Prostate gland (tissue), 2 donors: ENCODE data around the gene ADARB2. TPM values are rescaled to one million over a fixed set of nuclear protein-coding genes. Genes with fewer than 3 reads are reported as not detected.

ENCODE experiments used
- DNase-seq: peaks from one replicate; pipeline ENCODE4 v3.0.0-alpha.2; 2019; ENCODE audit warnings: low spot score
- H3K27ac ChIP-seq, 2 donors: fragments of 200-600 bp; sonication (generic); 2 replicates each; pipeline ENCODE4 v1.5.1; 2017 to 2019
- H3K27me3 ChIP-seq: fragments of 200-600 bp; sonication (generic); replicated peaks from 2 replicates; pipeline ENCODE4 v1.5.1; 2019; ENCODE audit not compliant: insufficient read depth
- H3K36me3 ChIP-seq, 2 donors: fragments of 200-600 bp; sonication (generic); 1 replicate in 1 of 2; 2 replicates in 1 of 2; pipeline versions ENCODE4 v1.5.1 to v1.8.1; 2017 to 2019
- H3K4me1 ChIP-seq: fragments of 200-600 bp; sonication (generic); replicated peaks from 2 replicates; pipeline ENCODE4 v1.5.1; 2019
- H3K4me3 ChIP-seq, 2 donors: fragments of 200-600 bp; sonication (generic); 2 replicates each; pipeline ENCODE4 v1.5.1; 2017 to 2019
- H3K9me3 ChIP-seq: fragments of 200-600 bp; sonication (generic); 2 replicates; pipeline ENCODE4 v1.5.1; 2017
- POLR2A ChIP-seq: fragments of 450-650 bp; IDR thresholded peaks from one replicate; pipeline ENCODE4 v1.6.1; 2016; ENCODE audit warnings: antibody characterized with exemption, mild to moderate bottlenecking
- POLR2AphosphoS5 ChIP-seq: sonication (generic); formaldehyde crosslinking; IDR thresholded peaks from one replicate; pipeline ENCODE4 v1.6.1; 2017; ENCODE audit warnings: antibody characterized with exemption
- WGBS: methylation state at CpG from one replicate; pipeline ENCODE4 v1.1.5; 2018; 5-methylcytosine and 5-hydroxymethylcytosine counted together
- intact Hi-C: fragments of 100-400 bp; cut with DNase I; formaldehyde crosslinking; loops from one replicate; pipeline ENCODE4 v1.14.2; 2022
- total RNA-seq, 2 donors: library from RNA; depleted of rRNA; stranded (reverse); fragments of >200 nt; gene quantifications; one replicate each; pipeline ENCODE4 v1.1.0, GENCODE V29; 2016
- TF ChIP-seq, protein P1 (sequence below), 4 experiments: fragments of 200-600 bp in 2 of 4; fragments of 450-650 bp in 2 of 4; sonication (generic) in 2 of 4; IDR thresholded peaks; 1 replicate in 3 of 4; 2 replicates in 1 of 4; pipeline ENCODE4 v1.5.1; 2016 to 2019; ENCODE audit warnings: antibody characterized with exemption in 4 of 4, mild to moderate bottlenecking in 2 of 4, moderate library complexity in 2 of 4

Gene ADARB2
- total RNA-seq, 2 donors from 2014 or later, result 0.36 to 10.5 TPM

DNA sequence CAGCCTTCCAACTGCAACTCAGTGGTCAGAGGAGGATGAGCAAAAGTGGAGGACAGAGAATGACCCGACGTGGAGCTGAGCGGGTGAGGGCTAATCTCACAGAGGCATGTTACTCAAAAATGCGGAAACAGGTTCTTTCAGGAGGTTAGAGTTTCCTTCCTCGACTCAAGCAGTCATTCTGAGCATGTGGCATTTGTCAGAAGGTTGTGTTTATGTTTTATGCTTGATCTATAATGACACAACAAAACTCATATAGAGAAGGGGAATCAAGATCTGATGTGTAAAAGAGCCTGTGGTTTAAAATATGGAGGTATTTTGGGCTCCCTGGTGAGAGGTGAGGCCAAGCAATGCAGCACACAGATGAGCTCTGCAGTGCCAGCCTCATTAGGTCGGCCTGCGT is 311.4 kb downstream of the ADARB2 start:
- WGBS, result 67% methylated on average over 7 of the region's 7 CpGs
- Histone ChIP-seq H3K27me3 (no peaks in the 10 kb centered on the region), H3K4me1 (no peaks in the 10 kb centered on the region), H3K4me3 (no peak overlapping the region), H3K27ac (no peak overlapping the region), H3K9me3 (no peaks in the 10 kb centered on the region), H3K36me3 (no peaks in the 10 kb centered on the region)
- intact Hi-C loops, result no loop called here
- DNase-seq, result no peak
- no peak for TF ChIP-seq POLR2A
- TF ChIP-seq POLR2AphosphoS5, result no peak
- TF ChIP-seq, protein P1, sequence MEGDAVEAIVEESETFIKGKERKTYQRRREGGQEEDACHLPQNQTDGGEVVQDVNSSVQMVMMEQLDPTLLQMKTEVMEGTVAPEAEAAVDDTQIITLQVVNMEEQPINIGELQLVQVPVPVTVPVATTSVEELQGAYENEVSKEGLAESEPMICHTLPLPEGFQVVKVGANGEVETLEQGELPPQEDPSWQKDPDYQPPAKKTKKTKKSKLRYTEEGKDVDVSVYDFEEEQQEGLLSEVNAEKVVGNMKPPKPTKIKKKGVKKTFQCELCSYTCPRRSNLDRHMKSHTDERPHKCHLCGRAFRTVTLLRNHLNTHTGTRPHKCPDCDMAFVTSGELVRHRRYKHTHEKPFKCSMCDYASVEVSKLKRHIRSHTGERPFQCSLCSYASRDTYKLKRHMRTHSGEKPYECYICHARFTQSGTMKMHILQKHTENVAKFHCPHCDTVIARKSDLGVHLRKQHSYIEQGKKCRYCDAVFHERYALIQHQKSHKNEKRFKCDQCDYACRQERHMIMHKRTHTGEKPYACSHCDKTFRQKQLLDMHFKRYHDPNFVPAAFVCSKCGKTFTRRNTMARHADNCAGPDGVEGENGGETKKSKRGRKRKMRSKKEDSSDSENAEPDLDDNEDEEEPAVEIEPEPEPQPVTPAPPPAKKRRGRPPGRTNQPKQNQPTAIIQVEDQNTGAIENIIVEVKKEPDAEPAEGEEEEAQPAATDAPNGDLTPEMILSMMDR (IDR thresholded peaks at IDR 0.05), result no peak

DNA sequence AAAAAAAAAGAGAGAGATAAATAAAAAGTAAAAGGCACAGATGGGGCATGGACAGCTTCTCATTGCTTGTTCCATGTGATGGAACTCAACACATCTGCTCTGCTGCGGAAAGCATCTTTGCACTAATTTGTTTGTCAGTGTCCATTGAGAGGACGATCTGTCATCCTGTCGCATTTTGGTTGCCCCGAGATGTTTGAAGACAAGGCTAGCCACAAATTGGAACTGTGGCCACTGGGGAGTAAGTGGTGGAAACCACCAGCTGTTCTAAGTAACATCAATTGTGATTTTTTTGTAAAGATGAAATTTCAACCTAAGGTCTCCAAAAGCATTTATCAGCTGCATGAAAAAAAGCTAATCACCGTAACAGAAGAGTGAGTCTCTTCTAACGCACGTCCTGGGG is 312.7 kb downstream of the ADARB2 start:
- TF ChIP-seq POLR2A, result no peak
- TF ChIP-seq POLR2AphosphoS5, result no peak
- TF ChIP-seq, protein P1 (IDR thresholded peaks at IDR 0.05), result no peak
- Histone ChIP-seq H3K27me3 (no peaks in the 10 kb centered on the region), H3K27ac (no peak overlapping the region), H3K36me3 (no peaks in the 10 kb centered on the region), H3K4me1 (no peaks in the 10 kb centered on the region), H3K9me3 (no peaks in the 10 kb centered on the region), H3K4me3 (no peak overlapping the region)
- intact Hi-C loops, result no loop called here
- no peak for DNase-seq
- 92% methylated on average over 7 of the region's 7 CpGs for WGBS

GRCh38 chr10:1423676-1424253 is 313.6 kb downstream of the ADARB2 start:
- 84% methylated on average over 2 of the region's 2 CpGs for WGBS
- no peaks in the 10 kb centered on the region for H3K36me3 ChIP-seq
- no peaks in the 10 kb centered on the region for H3K27me3 ChIP-seq
- intact Hi-C loops, result no loop called here
- H3K4me1 ChIP-seq, result no peaks in the 10 kb centered on the region
- no peak overlapping the region for H3K27ac ChIP-seq
- TF ChIP-seq POLR2AphosphoS5 (no peak), POLR2A (no peak)
- TF ChIP-seq, protein P1 (IDR thresholded peaks at IDR 0.05), result no peak
- H3K4me3 ChIP-seq, result no peak overlapping the region
- H3K9me3 ChIP-seq, result no peaks in the 10 kb centered on the region
- no peak for DNase-seq

- intact Hi-C loops, result no loop called here
- no peaks in the 10 kb centered on the region for H3K36me3 ChIP-seq
- H3K4me1 ChIP-seq, result no peaks in the 10 kb centered on the region
- H3K27me3 ChIP-seq, result no peaks in the 10 kb centered on the region
- TF ChIP-seq POLR2AphosphoS5 (no peak), POLR2A (no peak)
- TF ChIP-seq, protein P1 (IDR thresholded peaks at IDR 0.05), result no peak
- no peak overlapping the region for H3K4me3 ChIP-seq
- no peak overlapping the region for H3K27ac ChIP-seq
- H3K9me3 ChIP-seq, result no peaks in the 10 kb centered on the region
- DNase-seq, result no peak
- WGBS, result 94% methylated on average over 8 of the region's 8 CpGs
Measured at GRCh38 chr10:1422275-1422674, 315.1 kb downstream of the ADARB2 start.

GRCh38 chr10:1420661-1421362 is 316.5 kb downstream of the ADARB2 start:
- H3K4me1 ChIP-seq, result no peaks in the 10 kb centered on the region
- peak overlapping the region in 1 of 2 donors; percentile 19 for H3K4me3 ChIP-seq
- H3K36me3 ChIP-seq, result no peaks in the 10 kb centered on the region
- WGBS, result 8% methylated on average over 24 of the region's 25 CpGs
- no peaks in the 10 kb centered on the region for H3K27me3 ChIP-seq
- DNase-seq, result peak; percentile 66
- intact Hi-C loops, result no loop called here
- H3K9me3 ChIP-seq, result no peaks in the 10 kb centered on the region
- H3K27ac ChIP-seq, result no peak overlapping the region
- TF ChIP-seq POLR2AphosphoS5 (peak; percentile 38), POLR2A (no peak)
- TF ChIP-seq, protein P1 (IDR thresholded peaks at IDR 0.05), result peak in 3 of 4 experiments; percentile 71 to 75 (median 72)
